Measurements from ENCODE around the gene ZBTB4. TPM values are rescaled to one million over a fixed set of nuclear protein-coding genes. Genes with fewer than 3 reads are reported as not detected.

The ZBTB4 gene
- total RNA-seq, 3 donors from 2014 or later = 16.6 to 93.9 (median 18.5) TPM

DNA sequence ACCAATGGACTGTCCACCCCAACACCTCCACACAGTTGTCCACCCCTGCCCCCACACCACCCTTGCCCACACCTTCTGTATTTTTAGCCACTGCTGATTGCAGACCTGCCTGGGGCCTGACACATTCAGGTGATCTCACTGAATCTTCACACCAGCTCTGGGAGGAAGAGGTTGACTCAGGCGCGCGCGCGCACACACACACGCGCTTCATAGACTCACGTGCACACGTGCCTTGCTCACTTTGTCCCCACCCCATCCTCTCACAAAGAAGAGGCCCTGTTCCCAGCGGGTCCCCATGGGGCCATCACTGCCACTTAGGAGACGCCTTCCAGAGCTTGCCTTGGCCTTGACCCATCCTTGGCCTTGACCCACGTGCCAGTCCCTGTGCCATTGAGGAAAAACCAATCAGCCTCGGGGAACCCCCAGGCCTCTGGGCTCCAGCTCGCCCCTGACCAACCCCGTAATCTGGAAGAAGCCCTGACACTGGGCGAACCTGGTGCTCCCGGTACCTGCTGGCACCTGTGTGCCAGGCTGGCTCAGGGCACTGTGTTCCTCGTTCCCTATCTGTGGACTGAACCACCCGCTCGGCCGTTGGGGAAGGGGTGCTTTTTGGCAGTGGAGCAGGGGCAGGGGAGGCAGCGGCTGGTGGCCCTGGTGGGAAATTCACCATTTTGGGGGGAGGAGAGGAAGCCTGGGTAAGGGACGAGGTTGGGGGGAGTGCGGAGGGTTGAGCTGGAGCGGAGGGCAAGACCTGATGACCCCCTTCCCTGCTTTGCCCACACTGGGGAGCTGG, 68.6 kb downstream of the ZBTB4 start:
- ATAC-seq (no peak), DNase-seq (peak in 1 of 3 donors; percentile 21)
- Histone ChIP-seq H3K4me1 (ENCODE audit: low read depth) (peaks cover 4% of the 10 kb centered on the region), H3K36me3 (ENCODE audit: low read depth) (no peaks in the 10 kb centered on the region), H3K4me3 (no peak overlapping the region), H3K9me3 (no peaks in the 10 kb centered on the region)
- TF ChIP-seq, protein P1, sequence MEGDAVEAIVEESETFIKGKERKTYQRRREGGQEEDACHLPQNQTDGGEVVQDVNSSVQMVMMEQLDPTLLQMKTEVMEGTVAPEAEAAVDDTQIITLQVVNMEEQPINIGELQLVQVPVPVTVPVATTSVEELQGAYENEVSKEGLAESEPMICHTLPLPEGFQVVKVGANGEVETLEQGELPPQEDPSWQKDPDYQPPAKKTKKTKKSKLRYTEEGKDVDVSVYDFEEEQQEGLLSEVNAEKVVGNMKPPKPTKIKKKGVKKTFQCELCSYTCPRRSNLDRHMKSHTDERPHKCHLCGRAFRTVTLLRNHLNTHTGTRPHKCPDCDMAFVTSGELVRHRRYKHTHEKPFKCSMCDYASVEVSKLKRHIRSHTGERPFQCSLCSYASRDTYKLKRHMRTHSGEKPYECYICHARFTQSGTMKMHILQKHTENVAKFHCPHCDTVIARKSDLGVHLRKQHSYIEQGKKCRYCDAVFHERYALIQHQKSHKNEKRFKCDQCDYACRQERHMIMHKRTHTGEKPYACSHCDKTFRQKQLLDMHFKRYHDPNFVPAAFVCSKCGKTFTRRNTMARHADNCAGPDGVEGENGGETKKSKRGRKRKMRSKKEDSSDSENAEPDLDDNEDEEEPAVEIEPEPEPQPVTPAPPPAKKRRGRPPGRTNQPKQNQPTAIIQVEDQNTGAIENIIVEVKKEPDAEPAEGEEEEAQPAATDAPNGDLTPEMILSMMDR (IDR thresholded peaks at IDR 0.05) = no peak
- intact Hi-C loops (cut with DNase I, micrococcal nuclease) = no loop called here

DNA sequence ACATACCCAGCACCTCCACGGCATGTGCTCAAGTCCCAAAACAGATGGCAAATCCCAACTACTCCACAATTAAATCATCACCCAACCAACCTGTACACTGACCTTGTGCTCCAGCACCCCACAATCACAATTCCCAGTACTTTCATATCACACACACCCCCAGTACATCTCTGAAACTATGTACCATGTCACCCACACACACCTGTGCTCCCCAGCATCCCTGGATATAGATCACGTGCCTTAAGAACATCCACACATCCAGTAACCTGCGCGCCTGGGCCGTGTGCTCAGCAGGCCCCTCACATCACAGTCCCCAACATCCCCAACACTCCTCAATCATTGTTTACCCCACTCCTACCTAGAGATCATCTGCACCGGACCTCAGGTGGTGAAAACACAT, 69.7 kb downstream of the ZBTB4 start:
- intact Hi-C loops (cut with DNase I, micrococcal nuclease) = no loop called here

More for the DNA sequence above, 69.7 kb downstream of the ZBTB4 start:
- no peaks in the 10 kb centered on the region for H3K36me3 ChIP-seq (ENCODE audit: low read depth)
- H3K4me1 ChIP-seq (ENCODE audit: low read depth) = peaks cover 8% of the 10 kb centered on the region
- no peak overlapping the region for H3K4me3 ChIP-seq
- no peaks in the 10 kb centered on the region for H3K9me3 ChIP-seq
- DNase-seq = no peak
- no peak for ATAC-seq
- TF ChIP-seq, protein P1 (IDR thresholded peaks at IDR 0.05) = no peak

Other genes with a start within 250 kb of the ZBTB4 start
- 10 to 100 TPM; 33.4 to 52.0 (median 36.0) TPM for gene DVL2, start 245.1 kb downstream of the ZBTB4 start, total RNA-seq
- 10 to 100 TPM; 36.0 to 49.8 (median 36.8) TPM for gene PHF23, start 240.2 kb downstream of the ZBTB4 start, total RNA-seq
- gene GABARAP, start 237.2 kb downstream of the ZBTB4 start, total RNA-seq = 100 to 1,000 TPM; 424 to 499 (median 484) TPM
- gene CTDNEP1, start 227.9 kb downstream of the ZBTB4 start, total RNA-seq = 100 to 1,000 TPM; 117 to 123 (median 117) TPM
- 10 to 100 TPM; 34.9 to 45.6 (median 42.2) TPM for gene ELP5, start 227.4 kb downstream of the ZBTB4 start, total RNA-seq
- gene CLDN7, start 217.2 kb downstream of the ZBTB4 start, total RNA-seq = 1,000 to 10,000 TPM in 1 of 3 donors, 100 to 1,000 TPM in 2; 586 to 1,244 (median 934) TPM
- gene SLC2A4, start 197.9 kb downstream of the ZBTB4 start, total RNA-seq = 10 to 100 TPM in 1 of 3 donors, 1 to 10 TPM in 2; 5.3 to 78.2 (median 6.1) TPM
- gene YBX2, start 185.0 kb downstream of the ZBTB4 start, total RNA-seq = 10 to 100 TPM; 17.9 to 71.4 (median 37.8) TPM
- 100 to 1,000 TPM; 281 to 492 (median 313) TPM for gene EIF5A, start 172.0 kb downstream of the ZBTB4 start, total RNA-seq
- gene GPS2, start 164.3 kb downstream of the ZBTB4 start, total RNA-seq = 10 to 100 TPM; 68.1 to 89.8 (median 83.2) TPM
- gene NEURL4, start 150.3 kb downstream of the ZBTB4 start, total RNA-seq = 10 to 100 TPM; 39.0 to 59.1 (median 44.9) TPM
- 10 to 100 TPM in 2 of 3 donors, 1 to 10 TPM in 1; 9.2 to 16.5 (median 11.2) TPM for gene ACAP1, start 143.1 kb downstream of the ZBTB4 start, total RNA-seq
- gene KCTD11, start 127.5 kb downstream of the ZBTB4 start, total RNA-seq = 10 to 100 TPM in 1 of 3 donors, 1 to 10 TPM in 2; 8.2 to 10.3 (median 8.5) TPM
- gene TMEM95, start 124.5 kb downstream of the ZBTB4 start, total RNA-seq = under 1 TPM in 1 of 3 donors, not detected in 2; 0.26 TPM
- 10 to 100 TPM; 16.4 to 29.5 (median 20.7) TPM for gene TNK1, start 98.5 kb downstream of the ZBTB4 start, total RNA-seq
- 10 to 100 TPM in 2 of 3 donors, 1 to 10 TPM in 1; 5.5 to 21.6 (median 16.4) TPM for gene PLSCR3, start 85.1 kb downstream of the ZBTB4 start, total RNA-seq
- 10 to 100 TPM; 51.9 to 85.1 (median 64.9) TPM for gene TMEM256, start 75.5 kb downstream of the ZBTB4 start, total RNA-seq
- 10 to 100 TPM in 1 of 3 donors, 1 to 10 TPM in 2; 2.9 to 38.0 (median 6.7) TPM for gene NLGN2, start 71.8 kb downstream of the ZBTB4 start, total RNA-seq
- not detected for gene SPEM1, start 59.3 kb downstream of the ZBTB4 start, total RNA-seq
- gene SPEM2, start 54.0 kb downstream of the ZBTB4 start, total RNA-seq = not detected
- gene SPEM3, start 50.8 kb downstream of the ZBTB4 start, total RNA-seq = not detected
- gene TMEM102, start 44.2 kb downstream of the ZBTB4 start, total RNA-seq = 10 to 100 TPM in 2 of 3 donors, 1 to 10 TPM in 1; 8.8 to 22.5 (median 16.4) TPM
- gene FGF11, start 40.1 kb downstream of the ZBTB4 start, total RNA-seq = 1 to 10 TPM; 1.4 to 3.0 (median 2.2) TPM
- gene CHRNB1, start 34.6 kb downstream of the ZBTB4 start, total RNA-seq = 1 to 10 TPM; 6.0 to 8.3 (median 7.7) TPM
- not detected for gene SLC35G6, start 1.8 kb upstream of the ZBTB4 start, total RNA-seq
- gene POLR2A, start 4.7 kb upstream of the ZBTB4 start, total RNA-seq = 100 to 1,000 TPM; 101 to 124 (median 118) TPM
- gene TNFSF12, start 69.4 kb upstream of the ZBTB4 start, total RNA-seq = 10 to 100 TPM; 11.6 to 69.4 (median 15.8) TPM
- gene TNFSF13, start 79.1 kb upstream of the ZBTB4 start, total RNA-seq = 10 to 100 TPM; 41.0 to 74.6 (median 73.3) TPM
- gene SENP3, start 82.3 kb upstream of the ZBTB4 start, total RNA-seq = 10 to 100 TPM; 27.9 to 60.2 (median 37.7) TPM
- gene CD68, start 100.0 kb upstream of the ZBTB4 start, total RNA-seq = 10 to 100 TPM; 41.4 to 91.9 (median 50.7) TPM
- gene MPDU1, start 104.2 kb upstream of the ZBTB4 start, total RNA-seq = 100 to 1,000 TPM in 1 of 3 donors, 10 to 100 TPM in 2; 55.2 to 101 (median 94.5) TPM
- 1 to 10 TPM in 1 of 3 donors, under 1 TPM in 2; 0.38 to 4.4 (median 0.41) TPM for gene SOX15, start 110.5 kb upstream of the ZBTB4 start, total RNA-seq
- 10 to 100 TPM; 23.0 to 53.3 (median 28.1) TPM for gene FXR2, start 135.3 kb upstream of the ZBTB4 start, total RNA-seq
- 100 to 1,000 TPM in 1 of 3 donors, 10 to 100 TPM in 2; 49.1 to 104 (median 76.9) TPM for gene SAT2, start 148.2 kb upstream of the ZBTB4 start, total RNA-seq
- under 1 TPM in 2 of 3 donors, not detected in 1; 0.25 to 0.89 TPM for gene SHBG, start 150.5 kb upstream of the ZBTB4 start, total RNA-seq
- gene ATP1B2, start 171.3 kb upstream of the ZBTB4 start, total RNA-seq = 1 to 10 TPM in 1 of 3 donors, under 1 TPM in 2; 0.41 to 8.7 (median 0.67) TPM
- gene TP53, start 207.9 kb upstream of the ZBTB4 start, total RNA-seq = 10 to 100 TPM; 33.9 to 75.2 (median 57.0) TPM
- gene WRAP53, start 208.8 kb upstream of the ZBTB4 start, total RNA-seq = 1 to 10 TPM; 5.1 to 9.9 (median 5.8) TPM
- gene EFNB3, start 225.6 kb upstream of the ZBTB4 start, total RNA-seq = 1 to 10 TPM in 1 of 3 donors, under 1 TPM in 2; 0.31 to 1.3 (median 0.35) TPM
- gene DNAH2, start 238.1 kb upstream of the ZBTB4 start, total RNA-seq = under 1 TPM; 0.19 to 0.70 (median 0.29) TPM